PC-3 (cell line): ENCODE results near the gene EPN1.

ENCODE experiments used
- EZH2phosphoT487 ChIP-seq: fragments of 300-600 bp; sonication (generic); IDR thresholded peaks from 2 replicates; pipeline ENCODE4 v1.6.1; 2018; ENCODE audit warnings: mild to moderate bottlenecking, antibody characterized with exemption, low read length, borderline replicate concordance
- TF ChIP-seq, protein P1 (sequence below): fragments of 300-600 bp; sonication (generic); conservative IDR thresholded peaks from 2 replicates; pipeline ENCODE4 v1.5.1; 2017; ENCODE audit warnings: antibody characterized with exemption, low read depth, mild to moderate bottlenecking, low read length

- TF ChIP-seq, protein P1, sequence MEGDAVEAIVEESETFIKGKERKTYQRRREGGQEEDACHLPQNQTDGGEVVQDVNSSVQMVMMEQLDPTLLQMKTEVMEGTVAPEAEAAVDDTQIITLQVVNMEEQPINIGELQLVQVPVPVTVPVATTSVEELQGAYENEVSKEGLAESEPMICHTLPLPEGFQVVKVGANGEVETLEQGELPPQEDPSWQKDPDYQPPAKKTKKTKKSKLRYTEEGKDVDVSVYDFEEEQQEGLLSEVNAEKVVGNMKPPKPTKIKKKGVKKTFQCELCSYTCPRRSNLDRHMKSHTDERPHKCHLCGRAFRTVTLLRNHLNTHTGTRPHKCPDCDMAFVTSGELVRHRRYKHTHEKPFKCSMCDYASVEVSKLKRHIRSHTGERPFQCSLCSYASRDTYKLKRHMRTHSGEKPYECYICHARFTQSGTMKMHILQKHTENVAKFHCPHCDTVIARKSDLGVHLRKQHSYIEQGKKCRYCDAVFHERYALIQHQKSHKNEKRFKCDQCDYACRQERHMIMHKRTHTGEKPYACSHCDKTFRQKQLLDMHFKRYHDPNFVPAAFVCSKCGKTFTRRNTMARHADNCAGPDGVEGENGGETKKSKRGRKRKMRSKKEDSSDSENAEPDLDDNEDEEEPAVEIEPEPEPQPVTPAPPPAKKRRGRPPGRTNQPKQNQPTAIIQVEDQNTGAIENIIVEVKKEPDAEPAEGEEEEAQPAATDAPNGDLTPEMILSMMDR: no peak
- TF ChIP-seq EZH2phosphoT487: no peak
Observed at GRCh38 chr19:55697069-55697440, 22.0 kb downstream of the EPN1 start.
